ENCODE measurements around the gene FDX2.

The FDX2 gene

GRCh38 chr19:10295847-10296591 is 19.8 kb downstream of the FDX2 start:
- CTCF ChIA-PET = no interaction called here
- DNase-seq (ENCODE audit: extremely low spot score) = no peak
- TF ChIP-seq NFRKB (IDR thresholded peaks at IDR 0.05) (no peak), PKNOX1 (IDR thresholded peaks at IDR 0.05) (no peak), HDGF (IDR thresholded peaks at IDR 0.05; ENCODE audit: borderline replicate concordance) (no peak), FOXK2 (IDR thresholded peaks at IDR 0.05) (no peak), TARDBP (IDR thresholded peaks at IDR 0.05) (no peak), LEF1 (IDR thresholded peaks at IDR 0.05; ENCODE audit: borderline replicate concordance) (no peak), FOXA1 (IDR thresholded peaks at IDR 0.05) (no peak), BHLHE40 (IDR thresholded peaks at IDR 0.05; ENCODE audit: borderline replicate concordance) (no peak), ARNT (IDR thresholded peaks at IDR 0.05) (no peak), L3MBTL2 (conservative IDR thresholded peaks at IDR 0.05) (no peak), SUZ12 (IDR thresholded peaks at IDR 0.05) (no peak), ELF4 (IDR thresholded peaks at IDR 0.05) (no peak), SP1 (IDR thresholded peaks at IDR 0.05) (no peak), CTBP1 (IDR thresholded peaks at IDR 0.05; ENCODE audit: borderline replicate concordance) (no peak)
- POLR2A ChIA-PET = no interaction called here

- POLR2A ChIA-PET = no interaction called here
- TF ChIP-seq ARNT (IDR thresholded peaks at IDR 0.05) = no peak
- no peak for TF ChIP-seq BHLHE40 (IDR thresholded peaks at IDR 0.05; ENCODE audit: borderline replicate concordance)
- no peak for TF ChIP-seq TARDBP (IDR thresholded peaks at IDR 0.05)
- TF ChIP-seq SP1 (IDR thresholded peaks at IDR 0.05) = no peak
- TF ChIP-seq FOXA1 (IDR thresholded peaks at IDR 0.05) = no peak
- TF ChIP-seq HDGF (IDR thresholded peaks at IDR 0.05; ENCODE audit: borderline replicate concordance) = no peak
- CTCF ChIA-PET = no interaction called here
- no peak for DNase-seq (ENCODE audit: extremely low spot score)
These were observed 20.4 kb downstream of the FDX2 start for GRCh38 chr19:10295305-10295846.

DNA sequence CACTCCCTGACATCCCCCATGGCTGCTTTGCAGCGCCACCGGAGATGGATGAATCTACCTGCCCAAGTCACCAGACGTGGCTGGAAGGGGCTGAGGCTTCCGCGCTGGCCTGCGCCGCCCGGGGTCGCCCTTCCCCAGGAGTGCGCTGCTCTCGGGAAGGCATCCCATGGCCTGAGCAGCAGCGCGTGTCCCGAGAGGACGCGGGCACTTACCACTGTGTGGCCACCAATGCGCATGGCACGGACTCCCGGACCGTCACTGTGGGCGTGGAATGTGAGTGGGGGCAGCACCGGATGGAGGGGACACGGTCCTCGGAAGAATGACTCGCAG is 21.5 kb downstream of the FDX2 start:
- POLR2A ChIA-PET = no interaction called here
- TF ChIP-seq SP1 (IDR thresholded peaks at IDR 0.05) (no peak), CTBP1 (IDR thresholded peaks at IDR 0.05; ENCODE audit: borderline replicate concordance) (no peak), LEF1 (IDR thresholded peaks at IDR 0.05; ENCODE audit: borderline replicate concordance) (no peak), BHLHE40 (IDR thresholded peaks at IDR 0.05; ENCODE audit: borderline replicate concordance) (no peak)
- no peak for DNase-seq (ENCODE audit: extremely low spot score)
- CTCF ChIA-PET = no interaction called here

- ChIA-PET CTCF (no interaction called here), POLR2A (no interaction called here)
- TF ChIP-seq FOXK2 (IDR thresholded peaks at IDR 0.05) (no peak), NFRKB (IDR thresholded peaks at IDR 0.05) (no peak), HDGF (IDR thresholded peaks at IDR 0.05; ENCODE audit: borderline replicate concordance) (no peak), ZNF384 (IDR thresholded peaks at IDR 0.05) (no peak), FOXM1 (IDR thresholded peaks at IDR 0.05; ENCODE audit: borderline replicate concordance) (no peak), CTBP1 (IDR thresholded peaks at IDR 0.05; ENCODE audit: borderline replicate concordance) (no peak), ARNT (IDR thresholded peaks at IDR 0.05) (no peak)
- DNase-seq (ENCODE audit: extremely low spot score) = no peak
These were observed 22.0 kb downstream of the FDX2 start for GRCh38 chr19:10293637-10294367.

- CTCF ChIA-PET = interaction anchor here (0.7 to 1.2 kb wide), 2 partner anchors 13 to 96 kb away, joined by 3 read pairs; no protein-coding TSS in a partner anchor
- TF ChIP-seq FOXA1 (IDR thresholded peaks at IDR 0.05) = no peak
- TF ChIP-seq ELF4 (IDR thresholded peaks at IDR 0.05) = no peak
- TF ChIP-seq FOXK2 (IDR thresholded peaks at IDR 0.05) = no peak
- no peak for TF ChIP-seq TARDBP (IDR thresholded peaks at IDR 0.05)
- no peak for TF ChIP-seq PKNOX1 (IDR thresholded peaks at IDR 0.05)
- no peak for TF ChIP-seq ARNT (IDR thresholded peaks at IDR 0.05)
- no peak for TF ChIP-seq SUZ12 (IDR thresholded peaks at IDR 0.05)
- TF ChIP-seq BHLHE40 (IDR thresholded peaks at IDR 0.05; ENCODE audit: borderline replicate concordance) = no peak
- TF ChIP-seq L3MBTL2 (conservative IDR thresholded peaks at IDR 0.05) = no peak
- no peak for TF ChIP-seq FOXM1 (IDR thresholded peaks at IDR 0.05; ENCODE audit: borderline replicate concordance)
- TF ChIP-seq LEF1 (IDR thresholded peaks at IDR 0.05; ENCODE audit: borderline replicate concordance) = no peak
- TF ChIP-seq CTBP1 (IDR thresholded peaks at IDR 0.05; ENCODE audit: borderline replicate concordance) = no peak
- TF ChIP-seq HDGF (IDR thresholded peaks at IDR 0.05; ENCODE audit: borderline replicate concordance) = no peak
- no peak for TF ChIP-seq NFRKB (IDR thresholded peaks at IDR 0.05)
- TF ChIP-seq ZNF384 (IDR thresholded peaks at IDR 0.05) = no peak
- TF ChIP-seq SP1 (IDR thresholded peaks at IDR 0.05) = no peak
- POLR2A ChIA-PET = interaction anchor here (1.1 to 1.7 kb wide), 3 partner anchors 24 to 88 kb away, joined by 3 to 10 read pairs (median 4); partner anchors contain the start of genes RAVER1 and TYK2
- DNase-seq (ENCODE audit: extremely low spot score) = no peak
These were observed 22.8 kb downstream of the FDX2 start for GRCh38 chr19:10292789-10293636.

Measured in HEK293T (cell line).